D721Med (cell line): ENCODE measurements around the gene CSNK1A1.

Experiments
- DNase-seq: peaks from one replicate; pipeline ENCODE4 v3.0.0; 2011; ENCODE audit warnings: low spot score; ENCODE audit not compliant: insufficient read length
- FAIRE-seq: peaks from 2 replicates; lab custom pipeline; 2011; peaks lifted over from hg19 to GRCh38; lab: Jason Lieb, UNC
- CTCF ChIP-seq: IDR thresholded peaks from 2 replicates; pipeline ENCODE4 v1.5.1; 2012; ENCODE audit warnings: mild to moderate bottlenecking, control low read depth; ENCODE audit not compliant: insufficient read depth; ENCODE audit errors: missing control alignments

Gene CSNK1A1

GRCh38 chr5:149500922-149501582 lies 50.2 kb downstream of the CSNK1A1 start:
- no peak for FAIRE-seq
- DNase-seq, result no peak
- no peak for TF ChIP-seq CTCF

GRCh38 chr5:149498724-149499336 lies 52.4 kb downstream of the CSNK1A1 start:
- no peak for TF ChIP-seq CTCF
- FAIRE-seq (peak; percentile 6), DNase-seq (no peak)

- FAIRE-seq, result no peak
- no peak for TF ChIP-seq CTCF
- no peak for DNase-seq
These were observed 53.9 kb downstream of the CSNK1A1 start for GRCh38 chr5:149497357-149497756.

GRCh38 chr5:149496917-149497316 lies 54.3 kb downstream of the CSNK1A1 start:
- DNase-seq (no peak), FAIRE-seq (no peak)
- TF ChIP-seq CTCF, result no peak

GRCh38 chr5:149496166-149496565 lies 55.1 kb downstream of the CSNK1A1 start:
- FAIRE-seq (no peak), DNase-seq (no peak)
- no peak for TF ChIP-seq CTCF

- TF ChIP-seq CTCF, result no peak
- FAIRE-seq, result no peak
- DNase-seq, result no peak
These were observed 55.6 kb downstream of the CSNK1A1 start for GRCh38 chr5:149495673-149496072.

GRCh38 chr5:149493316-149493715 lies 57.9 kb downstream of the CSNK1A1 start:
- no peak for FAIRE-seq
- DNase-seq, result no peak

More at GRCh38 chr5:149493316-149493715, 57.9 kb downstream of the CSNK1A1 start:
- TF ChIP-seq CTCF, result no peak
